MCF 10A (cell line): ENCODE data around the gene SLC6A4. TPM values are rescaled to one million over a fixed set of nuclear protein-coding genes. Genes with fewer than 3 reads are reported as not detected.

Source experiments
- BruUV-seq: library from RNA; stranded (reverse); fragments of 400-500 nt; replicated peaks from 2 replicates; lab custom pipeline; 2021; lab: Mats Ljungman, UMichigan
- CTCF ChIA-PET: fragments of 300-600 bp; sonication (Branson Sonifier 250); formaldehyde crosslinking; extraction: SDS; loops from one replicate; lab custom pipeline; 2021; ENCODE audit warnings: antibody characterized with exemption, inconsistent platforms; lab: Yijun Ruan, JAX
- POLR2A ChIA-PET: fragments of 300-600, 350-650 bp; sonication (Branson Sonifier 250); formaldehyde crosslinking; extraction: SDS; loops from one replicate; lab custom pipeline; 2020; ENCODE audit warnings: antibody characterized with exemption, inconsistent platforms; lab: Yijun Ruan, JAX
- DNase-seq: peaks from one replicate; pipeline ENCODE4 v3.0.0-alpha.2; 2018; ENCODE audit not compliant: unreplicated experiment
- H3K27ac Mint-ChIP-seq: one replicate; pipeline ENCODE4 v1.8.0; 2022; ENCODE audit warnings: mild to moderate bottlenecking, low read depth, mixed read lengths; ENCODE audit not compliant: unreplicated experiment
- H3K27me3 Mint-ChIP-seq: one replicate; pipeline ENCODE4 v1.8.0; 2022; ENCODE audit warnings: mixed read lengths; ENCODE audit not compliant: insufficient read depth, unreplicated experiment
- H3K36me3 Mint-ChIP-seq: one replicate; pipeline ENCODE4 v1.8.0; 2022; ENCODE audit warnings: mild to moderate bottlenecking, moderate library complexity, mixed read lengths; ENCODE audit not compliant: insufficient read depth, unreplicated experiment
- H3K4me1 Mint-ChIP-seq: one replicate; pipeline ENCODE4 v1.8.0; 2022; ENCODE audit warnings: mixed read lengths; ENCODE audit not compliant: insufficient read depth, unreplicated experiment
- H3K4me3 Mint-ChIP-seq: one replicate; pipeline ENCODE4 v1.8.0; 2022; ENCODE audit warnings: mild to moderate bottlenecking, moderate library complexity, mixed read lengths; ENCODE audit not compliant: unreplicated experiment
- H3K9me3 Mint-ChIP-seq: one replicate; pipeline ENCODE4 v1.8.0; 2022; ENCODE audit warnings: mixed read lengths; ENCODE audit not compliant: unreplicated experiment
- CTCF ChIP-seq: fragments of 200-600 bp; IDR thresholded peaks from one replicate; pipeline ENCODE4 v1.8.0; 2022; ENCODE audit warnings: antibody characterized with exemption, mild to moderate bottlenecking; ENCODE audit not compliant: unreplicated experiment
- intact Hi-C: fragments of 100-400 bp; cut with micrococcal nuclease; formaldehyde crosslinking; loops from 2 replicates; pipeline ENCODE4 v1.14.1; 2022
- total RNA-seq: library from RNA; stranded (reverse); gene quantifications from 2 replicates; pipeline ENCODE4 v1.2.3, GENCODE V29; 2022

SLC6A4 gene
- total RNA-seq, 1 experiment from 2014 or later, result not detected

- ChIA-PET POLR2A (no interaction called here), CTCF (no interaction called here)
- intact Hi-C loops, result no loop called here
- Mint-ChIP-seq H3K9me3 (no peaks in the 10 kb centered on the region), H3K36me3 (no peaks in the 10 kb centered on the region), H3K4me1 (peaks cover 9% of the 10 kb centered on the region), H3K27me3 (peaks cover 14% of the 10 kb centered on the region), H3K4me3 (no peak overlapping the region), H3K27ac (no peak overlapping the region)
- no TSS peak for BruUV-seq
- no peak for TF ChIP-seq CTCF
- DNase-seq, result no peak
These were observed 5.6 kb upstream of the SLC6A4 start for GRCh38 chr17:30241051-30241450.

- Mint-ChIP-seq H3K27ac (no peak overlapping the region), H3K36me3 (no peaks in the 10 kb centered on the region), H3K9me3 (no peaks in the 10 kb centered on the region), H3K4me1 (peaks cover 9% of the 10 kb centered on the region), H3K4me3 (no peak overlapping the region), H3K27me3 (peaks cover 23% of the 10 kb centered on the region)
- intact Hi-C loops, result no loop called here
- DNase-seq, result no peak
- POLR2A ChIA-PET, result no interaction called here
- CTCF ChIA-PET, result interaction anchor here (0.6 kb wide), 1 partner anchor 114 kb away, joined by 4 read pairs; no protein-coding TSS in a partner anchor
- no TSS peak for BruUV-seq
- no peak for TF ChIP-seq CTCF
These were observed 4.7 kb upstream of the SLC6A4 start for GRCh38 chr17:30240177-30240576.

GRCh38 chr17:30239089-30239462 lies 3.6 kb upstream of the SLC6A4 start:
- no peak for DNase-seq
- Mint-ChIP-seq H3K36me3 (no peaks in the 10 kb centered on the region), H3K27me3 (peaks cover 34% of the 10 kb centered on the region), H3K27ac (no peak overlapping the region), H3K4me3 (no peak overlapping the region), H3K9me3 (no peaks in the 10 kb centered on the region), H3K4me1 (peaks cover 9% of the 10 kb centered on the region)
- BruUV-seq, result no TSS peak
- ChIA-PET POLR2A (no interaction called here), CTCF (interaction anchor here (0.6 kb wide), 1 partner anchor 130 kb away, joined by 3 read pairs; no protein-coding TSS in a partner anchor)
- no peak for TF ChIP-seq CTCF
- intact Hi-C loops, result no loop called here

GRCh38 chr17:30238387-30239088 lies 3.0 kb upstream of the SLC6A4 start:
- no peak for DNase-seq
- ChIA-PET POLR2A (interaction anchor here (0.7 kb wide), 1 partner anchor 40 kb away, joined by 3 read pairs; no protein-coding TSS in a partner anchor), CTCF (interaction anchor here (0.6 to 2.8 kb wide), 2 partner anchors 130 to 134 kb away, joined by 3 to 15 read pairs; no protein-coding TSS in a partner anchor)
- Mint-ChIP-seq H3K27me3 (peaks cover 40% of the 10 kb centered on the region), H3K27ac (no peak overlapping the region), H3K4me3 (no peak overlapping the region), H3K9me3 (no peaks in the 10 kb centered on the region), H3K4me1 (peaks cover 9% of the 10 kb centered on the region), H3K36me3 (no peaks in the 10 kb centered on the region)
- intact Hi-C loops, result no loop called here
- no peak for TF ChIP-seq CTCF
- BruUV-seq, result no TSS peak
